ENCODE measurements around the gene GATA3. TPM values are rescaled to one million over a fixed set of nuclear protein-coding genes. Genes with fewer than 3 reads are reported as not detected.
A peak's percentile ranks its signal among the peaks of the same experiment; 100 is the strongest.

GATA3 gene
- total and polyA plus RNA-seq, 2 of the 8 experiments (the other 6 are each of a cell fraction or from before 2014, with no cell fraction given), result 0.02 to 0.43 TPM

DNA sequence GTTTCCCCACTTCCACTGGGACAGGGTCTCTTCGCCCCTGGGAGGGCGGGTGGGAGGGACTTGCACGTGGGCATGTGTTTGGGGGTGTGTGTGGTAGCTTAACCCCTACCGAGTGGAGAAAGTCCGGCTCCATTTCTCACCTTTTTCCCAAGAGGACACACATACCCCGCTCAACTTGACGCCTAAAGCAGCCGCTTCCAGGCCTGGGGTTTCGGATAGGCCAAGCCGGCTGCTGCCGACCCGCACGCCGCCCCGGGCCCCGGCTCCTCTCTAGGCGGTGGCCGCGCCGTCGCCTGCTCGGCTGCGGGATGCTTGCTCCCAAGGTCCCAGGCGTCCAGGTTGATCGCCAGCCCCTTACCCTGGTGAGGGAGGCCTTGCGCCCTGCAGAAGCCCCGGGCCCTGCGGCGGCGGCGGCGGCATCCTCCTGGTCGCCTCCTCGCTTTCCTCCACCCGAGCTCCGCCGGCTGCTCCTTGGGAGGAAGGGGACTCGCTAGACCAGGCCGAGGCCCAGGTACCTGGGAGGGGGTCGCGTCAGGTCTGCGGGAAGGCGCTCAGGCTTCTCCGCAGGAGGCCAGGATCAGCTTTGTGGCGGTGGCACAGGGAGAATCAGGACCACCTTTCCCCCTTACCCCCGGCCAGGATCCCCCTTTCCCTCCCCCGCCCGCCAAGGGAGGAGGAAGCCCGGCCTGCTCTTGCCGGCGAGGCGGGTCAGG is 3.2 kb upstream of the GATA3 start:
- Histone ChIP-seq H3K9ac (replicated peaks in 1 of 4; ENCODE audit: extremely low read depth in 1 of 4, low read depth in 3 of 4, low read length in 3 of 4) (no peak overlapping the region), H3K79me2 (ENCODE audit: control insufficient read depth in 1 of 2, insufficient read depth in 2 of 2, low read length in 2 of 2) (no peaks in the 10 kb centered on the region)
- TF ChIP-seq MAFK (IDR thresholded peaks at IDR 0.05; ENCODE audit: low read depth, low read length), result no peak
- TF ChIP-seq KDM1A (IDR thresholded peaks at IDR 0.05; ENCODE audit: borderline replicate concordance, low read length), result no peak
- TF ChIP-seq BCL11A (IDR thresholded peaks at IDR 0.05; ENCODE audit: low read depth in 2 of 2, low read length in 2 of 2), result no peak
- no peak for TF ChIP-seq KDM5A (IDR thresholded peaks at IDR 0.05; ENCODE audit: low read length)
- TF ChIP-seq EZH2 (IDR thresholded peaks at IDR 0.05; ENCODE audit: low read depth, low read length, severe bottlenecking), result peak; percentile 61
- 0 out of 4 replicates have a peak, but pooled peaks of 1 of the 2 experiments have one; percentile 24 for TF ChIP-seq SIN3A (conservative IDR thresholded peaks at IDR 0.05 in 1 of 2, IDR thresholded peaks at IDR 0.05 in 1 of 2; ENCODE audit: low read depth in 1 of 2, low read length in 2 of 2)
- no peak for TF ChIP-seq BRCA1 (IDR thresholded peaks at IDR 0.05; ENCODE audit: low read depth, low read length)
- TF ChIP-seq RXRA (IDR thresholded peaks at IDR 0.05; ENCODE audit: insufficient read depth, low read depth, low read length), result no peak
- no peak for TF ChIP-seq PHF8 (conservative IDR thresholded peaks at IDR 0.05; ENCODE audit: low read depth, low read length)

More for the DNA sequence above, 3.2 kb upstream of the GATA3 start:
- ChIA-PET POLR2A (ENCODE audit: partially characterized antibody) (interaction anchor here (0.7 to 1.8 kb wide), 4 partner anchors 9 to 17 kb away, joined by 3 to 10 read pairs (median 6); no protein-coding TSS in a partner anchor), CTCF (ENCODE audit: partially characterized antibody) (interaction anchor here (0.6 to 2.0 kb wide), 4 partner anchors 9 to 463 kb away, joined by 3 to 7 read pairs (median 4); no protein-coding TSS in a partner anchor)
- H3K27ac ChIP-seq (ENCODE audit: low read depth, low read length), result no peak overlapping the region
- H3K4ac ChIP-seq (replicated peaks; ENCODE audit: insufficient read length, low read depth, low read length), result no peak overlapping the region
- no peak overlapping the region for H3K56ac ChIP-seq (replicated peaks; ENCODE audit: insufficient read length, low read depth, low read length)
- H2AK5ac ChIP-seq (ENCODE audit: low read depth, low read length), result no peak overlapping the region
- peak overlapping the region in 3 of 4 experiments; percentile 14 to 54 (median 28); a peak in 4 of 8 replicates for H3K4me3 ChIP-seq (ENCODE audit: extremely low read depth in 1 of 4, insufficient read depth in 2 of 4, low read depth in 3 of 4, low read length in 4 of 4)
- H3K36me3 ChIP-seq (ENCODE audit: control insufficient read depth in 2 of 4, insufficient read depth in 4 of 4, low read length in 3 of 4), result no peaks in the 10 kb centered on the region; a peak in 1 of 8 replicates
- H2BK120ac ChIP-seq (replicated peaks; ENCODE audit: low read depth, low read length), result no peak overlapping the region
- peaks cover 5 to 49% (median 27%) of the 10 kb centered on the region in 4 experiments for H3K4me1 ChIP-seq (replicated peaks in 1 of 4; ENCODE audit: control insufficient read depth in 3 of 4, insufficient read depth in 4 of 4, low read length in 3 of 4)
- H2BK15ac ChIP-seq (ENCODE audit: low read length), result no peak overlapping the region
- no peaks in the 10 kb centered on the region for H3K9me3 ChIP-seq (ENCODE audit: insufficient read depth in 2 of 2, low read depth in 1 of 2, low read length in 1 of 2)
- WGBS, 2 experiments (ENCODE audit: extremely low coverage in 1 of 2, insufficient coverage in 1 of 2, insufficient read length in 1 of 2, insufficient replicate concordance in 2 of 2, low coverage in 1 of 2, low lambda C conversion rate in 2 of 2, missing lambda C conversion rate in 1 of 2), result 1% methylated on average over 21 of the region's 52 CpGs; no CpG with 5 or more reads in 1 of the 2 experiments
- H3K18ac ChIP-seq (ENCODE audit: extremely low read depth, low read length), result peak overlapping the region; percentile 7
- no peak overlapping the region for H4K91ac ChIP-seq (replicated peaks; ENCODE audit: insufficient read length, low read length)
- H3K27me3 ChIP-seq (replicated peaks in 1 of 4; ENCODE audit: control insufficient read depth in 3 of 4, extremely low read depth in 1 of 4, insufficient read depth in 3 of 4, low read length in 3 of 4), result peaks cover 69 to 98% (median 95%) of the 10 kb centered on the region in 4 experiments
- H4K20me1 ChIP-seq (replicated peaks in 1 of 2; ENCODE audit: control insufficient read depth in 1 of 2, insufficient read depth in 2 of 2, low read length in 2 of 2), result peaks cover 14 to 24% of the 10 kb centered on the region in 2 experiments
- H2BK5ac ChIP-seq (ENCODE audit: low read depth, low read length), result no peak overlapping the region
- no peak overlapping the region; the same call in 1 of the 2 replicates for H2BK12ac ChIP-seq (ENCODE audit: low read depth, low read length)
- H3K23ac ChIP-seq (ENCODE audit: insufficient read length), result no peak overlapping the region
- peak in 1 of 2 experiments; percentile 81 for DNase-seq (ENCODE audit: low read depth in 1 of 2, low spot score in 2 of 2)
- no peak overlapping the region for H2BK20ac ChIP-seq (ENCODE audit: low read length)
- no peak overlapping the region for H3K14ac ChIP-seq (ENCODE audit: insufficient read length)
- H2AFZ ChIP-seq (ENCODE audit: low read length), result no peak overlapping the region
- no peak overlapping the region for H4K5ac ChIP-seq (ENCODE audit: insufficient read length, low read depth, low read length)
- no peak for FAIRE-seq
- no peaks in the 10 kb centered on the region for H3K79me1 ChIP-seq (ENCODE audit: low read depth, low read length)
- H3K4me2 ChIP-seq (ENCODE audit: insufficient read depth in 1 of 2, low read depth in 2 of 2, low read length in 2 of 2), result peak overlapping the region; percentile 79 to 84
- peak overlapping the region; percentile 76; the same call in 1 of the 2 replicates for H4K8ac ChIP-seq (ENCODE audit: extremely low read depth, insufficient read depth, low read length)
- peaks cover 19% of the 10 kb centered on the region for H3K23me2 ChIP-seq (ENCODE audit: low read depth, low read length)

All from H1 (cell line).